ENCODE data around the gene ARL2.
"Not testable (repeated sequence)": the region's sequence is repeated elsewhere in the genome, so short reads cannot be mapped to it uniquely, and the experiment has no call there.

The ARL2 gene

DNA sequence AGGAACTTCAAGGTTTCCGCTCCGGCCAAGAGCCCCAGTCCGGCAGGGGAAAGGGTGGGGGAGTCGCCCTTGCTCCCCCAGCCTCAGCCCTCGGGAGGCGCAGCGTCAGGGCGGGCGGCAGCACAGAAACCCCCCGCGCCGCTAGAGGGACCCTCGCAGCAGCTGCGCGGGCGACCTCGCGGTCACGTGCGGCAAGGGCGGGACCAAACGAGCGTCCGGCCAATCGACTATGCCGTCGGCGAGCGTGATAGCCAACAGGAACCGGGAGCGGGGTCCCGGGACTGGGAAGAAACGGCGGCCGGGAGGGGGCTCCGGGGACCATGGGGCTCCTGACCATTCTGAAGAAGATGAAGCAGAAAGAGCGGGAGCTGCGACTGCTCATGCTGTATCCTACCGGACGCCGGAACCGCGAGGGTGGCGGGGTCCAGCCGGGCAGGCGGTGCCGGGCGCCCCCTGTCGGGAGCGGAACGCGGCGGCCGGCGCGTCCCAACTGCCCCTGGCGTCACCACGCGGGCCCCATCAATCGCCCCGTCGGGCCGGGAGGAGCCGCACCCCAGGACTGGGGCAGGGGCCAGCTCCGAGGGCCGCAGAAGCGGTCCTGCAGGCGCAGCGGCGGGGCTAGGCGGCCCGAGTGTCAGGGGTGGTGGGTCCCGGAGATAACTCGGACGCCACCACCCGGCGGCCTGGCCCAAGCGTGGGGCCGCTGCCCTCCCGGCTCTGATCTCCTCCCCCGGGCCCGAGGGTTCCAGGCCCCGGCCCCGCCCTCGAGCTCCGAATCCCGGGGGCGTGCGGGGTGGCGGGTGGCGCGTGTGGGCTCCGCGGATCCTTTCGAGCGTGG is at the start of gene ARL2:
ARL2 (plus strand) TSS at position 273 of the 838 bp plus-strand sequence; CDS start at position 321, 48 bp downstream.
- DNase-seq (ENCODE audit: low spot score): peak; percentile 85

- DNase-seq (ENCODE audit: low spot score): no peak
Observed at GRCh38 chr11:64967375-64967774, 46.6 kb upstream of the ARL2 start.

DNA sequence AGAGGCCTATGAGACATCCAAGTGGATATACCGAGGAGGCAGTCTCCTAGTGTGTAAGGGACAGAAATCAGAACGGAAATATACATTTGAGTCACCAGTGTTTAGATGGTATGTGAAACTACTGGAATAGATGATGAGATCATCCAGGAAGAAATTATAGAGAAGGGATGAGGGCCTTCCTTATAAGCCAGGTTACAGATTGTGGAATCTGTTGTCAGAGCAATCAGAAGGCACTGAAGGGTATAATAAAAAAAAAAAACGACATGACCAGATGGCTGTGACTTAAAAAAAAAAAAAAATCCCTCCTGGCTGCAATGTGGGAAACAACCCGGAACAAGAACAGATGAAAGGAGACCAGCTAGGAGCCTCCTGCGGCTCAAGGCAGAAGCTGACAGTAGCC is 44.8 kb upstream of the ARL2 start:
- DNase-seq (ENCODE audit: low spot score): no peak

DNA sequence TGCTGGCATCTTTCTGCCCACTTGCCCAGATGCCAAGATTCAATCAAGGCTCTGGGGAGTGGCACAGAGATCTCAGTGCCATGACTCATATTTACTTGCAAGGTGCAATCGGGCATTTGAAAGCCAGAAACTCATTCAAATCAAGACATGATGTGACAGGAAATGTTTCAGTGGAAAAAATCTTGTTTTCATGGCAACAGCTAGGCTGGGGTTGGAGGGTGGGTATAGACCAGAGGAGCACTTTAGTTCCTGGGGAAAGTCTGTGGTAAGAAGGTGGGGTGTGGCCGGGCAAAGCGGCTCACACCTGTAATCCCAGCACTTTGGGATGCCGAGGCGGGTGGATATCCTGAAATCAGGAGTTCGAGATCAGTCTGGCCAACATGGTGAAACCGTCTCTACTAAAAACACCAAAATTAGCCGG is 43.2 kb upstream of the ARL2 start:
- peak; percentile 6 for DNase-seq (ENCODE audit: low spot score)

- DNase-seq (ENCODE audit: low spot score): peak; percentile 89
Observed at GRCh38 chr11:64971421-64972233, 42.3 kb upstream of the ARL2 start, which contains the start of gene MAJIN. Gene MAJIN, minus strand, starts transcription at chr11:64972108. Its CDS starts 12,703 bp downstream, at chr11:64959405.

GRCh38 chr11:64974124-64974523 is 39.8 kb upstream of the ARL2 start:
- no peak for DNase-seq (ENCODE audit: low spot score)

GRCh38 chr11:64976651-64977050 is 37.3 kb upstream of the ARL2 start:
- DNase-seq (ENCODE audit: low spot score): no peak

GRCh38 chr11:64983339-64983738 is 30.6 kb upstream of the ARL2 start:
- DNase-seq (ENCODE audit: low spot score): not testable (repeated sequence)

GRCh38 chr11:64987998-64988854 is 25.7 kb upstream of the ARL2 start:
- no peak for DNase-seq (ENCODE audit: low spot score)

- DNase-seq (ENCODE audit: low spot score): no peak
Observed at GRCh38 chr11:64989416-64989815, 24.5 kb upstream of the ARL2 start.

DNA sequence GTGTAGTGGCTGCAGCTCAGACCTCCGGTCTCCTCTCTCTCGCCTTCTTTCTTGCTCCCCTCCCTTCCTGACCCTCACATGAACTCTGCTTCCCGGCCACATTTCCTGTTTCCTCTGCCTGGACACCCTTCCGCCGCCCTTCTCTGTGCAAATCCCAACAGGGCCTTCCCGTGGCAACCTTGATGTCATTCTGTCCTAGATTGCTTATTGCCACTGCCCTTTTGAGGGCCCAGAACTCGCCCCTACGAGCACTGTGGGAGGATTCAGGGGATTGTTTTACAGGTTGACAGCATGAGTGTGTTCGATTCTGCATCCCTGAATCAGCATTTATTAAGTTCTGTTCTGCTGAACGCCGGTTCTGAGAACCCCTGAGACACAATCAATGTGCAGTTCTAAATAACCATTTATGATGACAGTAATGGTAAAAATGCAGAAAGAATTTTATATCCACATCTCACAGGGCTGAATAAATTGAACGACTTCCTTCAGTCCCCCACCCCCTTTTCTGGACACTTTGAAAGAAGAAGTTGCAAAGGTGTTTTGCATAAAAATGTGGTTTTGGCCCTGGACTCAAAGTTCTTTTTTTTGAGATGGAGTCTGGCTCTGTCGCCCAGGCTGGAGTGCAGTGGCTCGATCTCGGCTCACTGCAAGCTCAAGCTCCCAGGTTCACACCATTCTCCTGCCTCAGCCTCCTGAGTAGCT is 23.6 kb upstream of the ARL2 start:
- DNase-seq (ENCODE audit: low spot score): no peak

GRCh38 chr11:64994318-64994717 is 19.6 kb upstream of the ARL2 start:
- no peak for DNase-seq (ENCODE audit: low spot score)

- no peak for DNase-seq (ENCODE audit: low spot score)
Observed at GRCh38 chr11:64996327-64996709, 17.6 kb upstream of the ARL2 start.

DNA sequence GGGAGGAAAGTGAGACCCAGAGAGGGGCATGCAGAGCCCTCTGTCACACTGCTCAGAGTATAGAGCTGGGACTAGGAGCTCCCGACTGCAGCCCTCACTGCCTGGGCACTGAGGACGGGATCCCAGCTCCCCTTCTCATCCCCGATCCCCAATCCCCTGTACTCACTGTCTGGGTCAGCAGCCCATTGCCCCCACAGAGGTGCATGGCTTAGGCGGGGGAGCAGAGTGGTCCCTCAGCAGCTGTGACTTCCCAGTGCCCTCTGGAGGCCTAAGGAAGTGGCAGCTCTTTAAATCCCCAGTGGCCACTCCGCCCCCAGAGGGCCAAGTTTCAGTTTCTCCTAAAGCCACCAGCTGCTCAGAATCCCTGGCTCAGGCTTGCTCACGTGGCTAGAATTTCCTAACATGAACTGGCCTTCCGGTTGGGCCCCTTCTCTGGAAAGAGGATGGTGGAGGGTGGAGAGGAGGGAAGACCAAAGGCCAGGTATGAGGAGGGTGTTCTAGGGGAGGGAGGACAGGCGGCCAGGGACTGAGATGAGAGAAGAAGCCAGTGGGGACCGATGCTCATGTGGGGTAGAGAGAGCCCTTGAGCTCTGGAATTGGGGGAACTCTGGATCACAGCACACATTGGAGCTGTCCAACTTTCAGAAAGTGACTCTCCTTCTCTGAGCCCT is 17.1 kb upstream of the ARL2 start, which contains the start of gene BATF2:
BATF2 (minus strand) TSS at position 262 of the 671 bp plus-strand sequence; CDS start at position 205, 57 bp downstream.
- no peak for DNase-seq (ENCODE audit: low spot score)

DNA sequence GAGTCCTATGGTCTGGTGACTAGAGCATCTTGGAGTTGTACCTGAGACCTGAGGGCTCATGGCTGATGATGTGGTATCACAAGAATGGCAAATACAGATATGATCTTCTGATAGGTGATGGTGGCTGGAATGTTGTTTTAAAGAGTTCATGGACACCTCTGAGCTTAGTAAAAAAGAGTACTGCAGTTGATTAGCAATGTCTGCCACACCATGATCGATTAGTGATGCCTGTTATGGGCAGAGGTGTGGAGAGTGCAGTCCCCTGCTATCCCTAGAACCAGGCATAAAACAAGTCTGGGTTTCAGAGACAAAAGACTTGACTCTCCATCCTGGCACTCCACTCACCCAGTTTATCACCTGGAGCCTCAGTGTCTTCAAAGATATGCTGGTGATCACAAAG is 15.8 kb upstream of the ARL2 start:
- no peak for DNase-seq (ENCODE audit: low spot score)

- no peak for DNase-seq (ENCODE audit: low spot score)
Observed at GRCh38 chr11:64998690-64999431, 15.1 kb upstream of the ARL2 start.

DNA sequence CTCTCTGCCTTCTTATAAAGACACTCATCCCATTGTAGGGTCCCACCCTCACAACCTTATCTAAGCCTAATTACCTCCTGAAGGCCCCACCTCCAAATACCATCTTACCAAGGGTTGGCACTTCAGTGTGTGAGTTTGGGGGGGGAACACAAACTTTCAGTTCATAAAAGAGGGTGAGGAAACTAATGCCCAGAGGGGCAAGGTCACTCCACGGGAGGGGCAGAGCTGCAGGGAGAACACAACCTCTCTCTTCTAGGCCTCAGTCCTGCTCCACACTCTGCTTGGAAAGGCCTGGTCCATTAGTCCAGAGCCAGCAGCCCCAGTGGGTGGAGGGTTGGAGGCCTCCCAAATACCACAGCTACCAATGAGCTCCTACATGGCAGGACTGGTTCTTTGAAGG is 14.5 kb upstream of the ARL2 start:
- no peak for DNase-seq (ENCODE audit: low spot score)

DNA sequence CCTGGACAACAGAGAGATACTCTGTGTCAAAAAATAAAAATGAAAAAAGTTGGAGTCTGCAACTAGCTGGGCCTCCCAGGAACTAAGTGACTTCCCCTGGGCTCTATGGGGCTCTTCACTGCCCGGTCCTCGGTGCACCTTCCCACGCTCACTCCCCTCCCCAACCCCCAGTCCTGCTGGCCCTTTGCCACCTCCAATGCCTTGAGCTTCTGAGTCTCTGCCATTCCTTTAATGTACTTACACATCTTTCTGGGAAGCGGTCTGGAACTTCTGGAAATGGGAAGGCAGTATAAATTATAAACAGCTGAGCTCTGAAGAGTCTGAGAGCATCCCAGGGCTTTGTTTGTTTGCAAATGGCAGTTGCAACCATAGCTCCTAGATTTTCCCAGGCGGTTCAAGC is 11.3 kb upstream of the ARL2 start:
- no peak for DNase-seq (ENCODE audit: low spot score)

DNA sequence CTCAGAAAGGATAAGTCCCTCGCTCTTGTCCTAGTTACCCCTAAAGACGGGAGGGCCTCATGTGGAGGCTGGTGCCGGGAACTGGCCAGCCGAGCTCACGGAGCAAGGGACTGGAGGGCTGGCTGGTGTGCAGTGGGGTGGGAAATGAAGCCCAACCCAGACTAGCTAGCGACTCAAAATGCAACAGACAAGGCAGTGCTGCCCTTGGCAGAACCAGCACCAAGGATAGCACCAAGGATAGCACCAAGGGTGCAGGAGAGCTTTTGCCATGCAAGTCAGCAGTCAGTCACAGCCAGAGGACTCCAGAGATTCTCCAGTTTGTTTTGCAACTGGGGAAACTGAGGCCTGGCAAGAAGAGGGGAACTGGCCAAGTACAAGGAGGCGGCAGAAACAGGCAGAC is 10.7 kb upstream of the ARL2 start:
- no peak for DNase-seq (ENCODE audit: low spot score)

GRCh38 chr11:65003968-65004367 is 10.0 kb upstream of the ARL2 start:
- not testable (repeated sequence) for DNase-seq (ENCODE audit: low spot score)
